ENCODE measurements around the gene IQSEC1.

DNA sequence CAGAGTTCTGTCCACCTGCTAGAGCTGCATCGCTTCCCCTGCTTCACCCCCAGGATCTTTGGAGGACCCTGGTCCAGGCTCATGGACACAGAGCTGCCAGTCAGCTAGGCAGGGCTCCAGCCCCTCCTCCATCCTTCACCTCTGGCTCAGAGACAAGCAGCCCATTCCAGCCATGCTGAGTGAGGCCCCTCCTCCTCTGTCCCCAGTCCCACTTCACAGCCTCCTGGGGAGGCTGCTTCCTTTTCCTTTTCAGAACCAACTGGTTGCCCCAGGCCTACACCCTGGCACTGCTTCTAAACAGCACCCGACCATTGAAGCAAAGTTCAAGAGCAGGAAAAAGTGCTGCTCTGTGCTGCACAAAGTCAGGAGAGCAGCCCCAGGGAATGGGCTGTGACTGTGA is 22.2 kb downstream of the IQSEC1 start:
- TF ChIP-seq LARP7 (IDR thresholded peaks at IDR 0.05) (no peak), POLR2A (IDR thresholded peaks at IDR 0.05; ENCODE audit: low read depth, low read length) (no peak), PAX8 (IDR thresholded peaks at IDR 0.05) (no peak), CEBPB (IDR thresholded peaks at IDR 0.05; ENCODE audit: borderline replicate concordance in 1 of 2, low read depth in 2 of 2, low read length in 2 of 2) (no peak), ZZZ3 (IDR thresholded peaks at IDR 0.05; ENCODE audit: control insufficient read depth, insufficient read length, low read depth) (no peak), YBX1 (IDR thresholded peaks at IDR 0.05) (no peak), MTA2 (IDR thresholded peaks at IDR 0.05; ENCODE audit: low read depth) (no peak), SRF (IDR thresholded peaks at IDR 0.05; ENCODE audit: low read depth in 2 of 2, low read length in 2 of 2) (no peak), SMC3 (IDR thresholded peaks at IDR 0.05; ENCODE audit: borderline replicate concordance, low read length) (no peak)
- TF ChIP-seq, protein P1, sequence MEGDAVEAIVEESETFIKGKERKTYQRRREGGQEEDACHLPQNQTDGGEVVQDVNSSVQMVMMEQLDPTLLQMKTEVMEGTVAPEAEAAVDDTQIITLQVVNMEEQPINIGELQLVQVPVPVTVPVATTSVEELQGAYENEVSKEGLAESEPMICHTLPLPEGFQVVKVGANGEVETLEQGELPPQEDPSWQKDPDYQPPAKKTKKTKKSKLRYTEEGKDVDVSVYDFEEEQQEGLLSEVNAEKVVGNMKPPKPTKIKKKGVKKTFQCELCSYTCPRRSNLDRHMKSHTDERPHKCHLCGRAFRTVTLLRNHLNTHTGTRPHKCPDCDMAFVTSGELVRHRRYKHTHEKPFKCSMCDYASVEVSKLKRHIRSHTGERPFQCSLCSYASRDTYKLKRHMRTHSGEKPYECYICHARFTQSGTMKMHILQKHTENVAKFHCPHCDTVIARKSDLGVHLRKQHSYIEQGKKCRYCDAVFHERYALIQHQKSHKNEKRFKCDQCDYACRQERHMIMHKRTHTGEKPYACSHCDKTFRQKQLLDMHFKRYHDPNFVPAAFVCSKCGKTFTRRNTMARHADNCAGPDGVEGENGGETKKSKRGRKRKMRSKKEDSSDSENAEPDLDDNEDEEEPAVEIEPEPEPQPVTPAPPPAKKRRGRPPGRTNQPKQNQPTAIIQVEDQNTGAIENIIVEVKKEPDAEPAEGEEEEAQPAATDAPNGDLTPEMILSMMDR (IDR thresholded peaks at IDR 0.05 in 2 of 3, conservative IDR thresholded peaks at IDR 0.05 in 1 of 3; ENCODE audit: control insufficient read depth in 2 of 3, extremely low read depth in 1 of 3, insufficient read depth in 1 of 3, low read depth in 3 of 3, low read length in 3 of 3): no peak
- TF ChIP-seq, protein P2, sequence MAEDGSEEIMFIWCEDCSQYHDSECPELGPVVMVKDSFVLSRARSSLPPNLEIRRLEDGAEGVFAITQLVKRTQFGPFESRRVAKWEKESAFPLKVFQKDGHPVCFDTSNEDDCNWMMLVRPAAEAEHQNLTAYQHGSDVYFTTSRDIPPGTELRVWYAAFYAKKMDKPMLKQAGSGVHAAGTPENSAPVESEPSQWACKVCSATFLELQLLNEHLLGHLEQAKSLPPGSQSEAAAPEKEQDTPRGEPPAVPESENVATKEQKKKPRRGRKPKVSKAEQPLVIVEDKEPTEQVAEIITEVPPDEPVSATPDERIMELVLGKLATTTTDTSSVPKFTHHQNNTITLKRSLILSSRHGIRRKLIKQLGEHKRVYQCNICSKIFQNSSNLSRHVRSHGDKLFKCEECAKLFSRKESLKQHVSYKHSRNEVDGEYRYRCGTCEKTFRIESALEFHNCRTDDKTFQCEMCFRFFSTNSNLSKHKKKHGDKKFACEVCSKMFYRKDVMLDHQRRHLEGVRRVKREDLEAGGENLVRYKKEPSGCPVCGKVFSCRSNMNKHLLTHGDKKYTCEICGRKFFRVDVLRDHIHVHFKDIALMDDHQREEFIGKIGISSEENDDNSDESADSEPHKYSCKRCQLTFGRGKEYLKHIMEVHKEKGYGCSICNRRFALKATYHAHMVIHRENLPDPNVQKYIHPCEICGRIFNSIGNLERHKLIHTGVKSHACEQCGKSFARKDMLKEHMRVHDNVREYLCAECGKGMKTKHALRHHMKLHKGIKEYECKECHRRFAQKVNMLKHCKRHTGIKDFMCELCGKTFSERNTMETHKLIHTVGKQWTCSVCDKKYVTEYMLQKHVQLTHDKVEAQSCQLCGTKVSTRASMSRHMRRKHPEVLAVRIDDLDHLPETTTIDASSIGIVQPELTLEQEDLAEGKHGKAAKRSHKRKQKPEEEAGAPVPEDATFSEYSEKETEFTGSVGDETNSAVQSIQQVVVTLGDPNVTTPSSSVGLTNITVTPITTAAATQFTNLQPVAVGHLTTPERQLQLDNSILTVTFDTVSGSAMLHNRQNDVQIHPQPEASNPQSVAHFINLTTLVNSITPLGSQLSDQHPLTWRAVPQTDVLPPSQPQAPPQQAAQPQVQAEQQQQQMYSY (CRISPR knock-in tag; IDR thresholded peaks at IDR 0.05): no peak

Data from GM12878 (cell line).